CMK (cell line): Measurements from ENCODE around the gene SLC16A6.
"Not testable (repeated sequence)": the region's sequence is repeated elsewhere in the genome, so short reads cannot be mapped to it uniquely, and the experiment has no call there.

Experiments used
- DNase-seq: peaks from one replicate; pipeline ENCODE4 v3.0.0-alpha.2; 2010; ENCODE audit warnings: low read depth

The SLC16A6 gene

DNA sequence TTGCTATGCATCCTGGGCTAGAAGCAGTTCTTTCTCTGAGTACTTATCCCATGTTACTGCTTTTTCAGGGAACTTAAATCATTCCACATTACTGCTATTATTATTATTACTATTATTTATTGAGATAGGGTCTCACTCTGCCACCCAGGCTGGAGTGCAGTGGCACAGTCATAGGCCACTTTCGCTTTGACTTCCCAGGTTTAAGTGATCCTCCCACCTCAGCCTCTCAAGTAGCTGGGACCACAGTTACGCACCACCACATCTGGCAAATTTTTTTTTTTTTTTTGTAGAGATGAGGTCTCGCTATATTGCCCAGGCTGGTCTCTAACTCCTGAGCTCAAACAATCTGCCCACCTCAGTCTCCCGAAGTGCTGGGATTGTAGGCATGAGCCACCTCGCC is 71.5 kb downstream of the SLC16A6 start:
- not testable (repeated sequence) for DNase-seq
